Stimulated activated CD8-positive, alpha-beta memory T cell treated with anti-CD3 and anti-CD28 coated beads, Interleukin-15, amount 100 ng/mL, for 4 hours (primary cell): Measurements from ENCODE around the gene HDAC7.

Experiments used
- DNase-seq, 2 donors: peaks; one replicate each; pipeline ENCODE4 v3.0.0-alpha.2; 2020; ENCODE audit warnings: low read depth in 2 of 2

The HDAC7 gene

DNA sequence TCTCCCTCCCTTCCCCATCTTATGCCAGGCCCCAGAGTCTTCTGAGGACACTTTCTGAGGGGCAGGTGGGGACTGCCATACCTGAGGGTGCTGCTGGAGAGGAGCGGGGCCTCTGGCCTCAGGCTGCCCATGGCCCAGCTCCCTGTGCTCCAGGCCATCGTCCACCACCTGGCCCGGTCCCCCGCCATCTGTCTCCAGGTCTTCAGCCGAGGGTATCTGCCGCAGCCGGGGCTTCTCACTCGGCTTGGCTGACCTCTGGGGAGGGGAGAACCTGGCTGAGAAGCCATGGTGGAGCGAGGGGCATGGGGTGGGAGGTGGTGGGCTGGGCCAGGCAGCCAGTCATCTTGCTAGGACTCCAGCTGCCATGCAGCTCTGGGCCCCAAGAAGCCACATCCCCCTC lies 25.0 kb downstream of the HDAC7 start:
- DNase-seq = no peak

DNA sequence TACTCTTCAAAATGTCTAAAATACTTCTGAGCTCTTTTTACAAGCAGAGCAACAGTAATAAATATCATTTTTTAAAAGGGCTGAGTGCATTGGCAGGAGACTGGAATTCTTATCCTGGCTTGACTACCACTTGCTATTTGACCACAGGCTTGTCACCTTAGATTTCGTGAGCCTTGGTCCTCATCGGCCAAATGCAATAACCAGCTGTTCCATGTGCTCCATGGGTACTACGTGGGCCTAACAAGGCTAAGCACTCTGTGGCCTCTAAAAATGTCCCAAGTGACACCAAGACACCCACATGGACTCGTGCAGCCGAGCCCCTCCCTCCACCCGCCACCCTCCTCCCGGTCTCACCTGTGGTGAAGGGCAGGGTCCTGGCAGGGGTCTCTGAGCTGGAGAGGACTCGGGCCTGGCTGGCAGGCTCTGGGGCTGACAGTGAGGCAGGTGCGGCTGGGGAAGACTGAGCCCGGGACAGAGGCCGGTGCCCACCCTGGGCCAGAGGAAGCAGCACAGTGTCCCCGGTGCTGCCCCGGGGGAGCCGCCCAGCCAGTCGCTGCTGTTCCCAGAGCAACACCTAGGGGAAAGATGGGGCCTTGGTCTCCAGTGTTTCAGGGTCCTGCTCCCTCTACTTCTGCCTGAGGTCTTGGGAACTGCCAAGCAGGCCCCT lies 26.6 kb downstream of the HDAC7 start:
- no peak for DNase-seq

DNA sequence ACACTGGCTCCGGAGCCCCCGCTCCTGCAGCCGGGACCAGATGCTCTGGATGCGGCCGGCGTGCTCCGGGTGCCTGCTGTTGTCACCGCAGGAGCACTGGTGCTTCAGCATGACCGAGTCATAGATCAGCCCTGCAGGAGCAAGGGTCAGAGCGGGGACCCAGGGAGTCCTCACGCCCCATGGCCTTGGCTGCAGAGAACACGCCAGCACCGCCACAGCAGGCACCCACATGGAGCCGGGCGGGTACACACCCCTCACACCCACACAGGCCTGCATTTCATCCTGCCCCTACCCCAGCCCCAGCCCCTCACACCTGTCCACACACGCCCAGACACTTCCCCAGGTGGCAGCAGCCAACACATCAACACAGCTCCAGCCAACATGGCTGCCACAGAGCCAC lies 27.8 kb downstream of the HDAC7 start:
- DNase-seq = no peak

DNA sequence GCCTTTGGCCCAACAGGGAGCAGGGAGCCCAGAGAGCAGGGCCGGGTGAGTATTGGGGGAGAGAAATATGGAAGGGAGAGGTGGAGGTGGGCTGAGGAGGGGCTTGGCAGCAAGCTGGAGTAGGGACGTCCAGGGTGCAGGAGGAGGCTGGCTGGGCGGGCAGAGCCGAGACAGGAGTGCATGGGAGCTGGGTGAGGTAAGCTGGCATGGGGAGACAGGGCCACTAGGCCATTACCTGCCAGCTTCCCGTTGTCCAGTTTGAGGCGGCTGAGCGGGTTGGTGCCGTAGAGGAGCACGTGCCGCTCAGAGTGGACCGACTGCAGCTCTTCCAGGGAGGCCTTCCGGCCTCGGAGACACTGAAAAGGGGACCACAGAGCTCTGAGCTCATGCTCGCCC lies 28.4 kb downstream of the HDAC7 start:
- DNase-seq = no peak

DNA sequence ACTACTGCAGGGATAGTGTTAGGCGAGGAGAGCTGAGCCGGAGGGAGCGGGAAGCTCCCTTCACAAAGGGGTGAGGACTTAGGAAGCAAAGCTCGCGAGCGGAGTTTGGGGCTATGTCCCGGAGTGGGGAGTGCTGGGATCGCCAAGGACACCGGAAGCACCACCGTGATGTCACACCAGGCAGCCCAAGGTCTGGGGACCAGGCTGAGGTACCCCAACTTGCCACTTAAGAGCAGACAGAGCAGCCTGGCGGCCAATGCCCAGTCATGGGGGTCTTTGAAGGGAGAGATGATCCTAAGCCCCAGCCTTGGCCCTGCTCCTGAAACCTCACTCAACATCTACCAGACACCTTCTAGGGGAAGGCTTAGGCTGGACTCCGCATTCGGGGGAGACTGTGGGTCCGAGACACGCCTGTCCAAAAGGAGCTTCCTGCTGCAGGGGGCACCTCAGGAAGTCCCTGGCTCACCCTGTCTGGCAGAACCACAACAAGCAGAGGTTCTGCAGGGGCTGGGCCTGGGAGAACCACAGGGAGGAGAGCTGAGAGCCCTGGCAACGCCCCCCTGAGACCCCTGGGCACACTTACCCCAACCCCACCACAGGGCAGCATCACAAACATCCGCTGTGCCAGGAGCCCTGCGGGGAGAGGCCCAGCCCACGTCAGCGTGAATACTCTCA lies 28.9 kb downstream of the HDAC7 start:
- no peak for DNase-seq

DNA sequence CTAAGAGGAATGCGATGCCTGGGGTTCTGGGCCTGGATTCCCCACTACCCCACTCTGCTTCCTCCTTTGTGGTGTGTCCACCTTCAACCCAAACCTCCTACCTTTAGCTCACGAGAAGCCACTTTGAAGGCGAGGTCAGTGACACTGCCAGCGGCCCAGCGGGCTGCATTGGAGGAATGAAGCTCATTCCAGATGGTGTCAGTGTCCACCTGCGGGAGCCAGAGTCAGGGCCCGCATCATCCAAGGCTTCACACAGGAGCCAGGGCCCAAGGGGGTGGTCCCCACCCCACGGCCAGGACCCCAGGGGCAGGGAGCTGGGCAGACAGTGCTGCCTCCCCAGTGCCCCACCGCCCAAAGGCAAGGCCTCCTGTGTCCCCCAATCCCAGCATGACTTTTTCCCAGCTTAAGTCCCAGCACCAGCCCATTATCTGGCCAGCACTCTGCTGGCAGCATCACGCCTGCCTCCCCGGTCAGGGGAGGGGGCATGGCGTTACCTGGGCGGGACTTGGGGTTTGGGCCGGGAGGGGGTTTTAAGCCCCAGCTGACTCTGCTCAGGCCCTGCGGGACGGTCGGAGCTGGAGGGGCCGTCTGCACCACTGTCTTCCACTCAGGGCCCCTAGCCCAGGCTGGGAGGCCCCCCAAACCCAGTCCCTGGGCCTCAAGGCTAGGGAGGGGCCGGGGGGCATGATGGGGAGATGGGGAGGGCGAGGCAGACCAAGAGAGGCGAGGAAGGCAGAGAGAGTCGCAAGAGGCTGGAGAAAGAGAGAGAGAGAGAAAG lies 29.8 kb downstream of the HDAC7 start:
- DNase-seq = no peak

DNA sequence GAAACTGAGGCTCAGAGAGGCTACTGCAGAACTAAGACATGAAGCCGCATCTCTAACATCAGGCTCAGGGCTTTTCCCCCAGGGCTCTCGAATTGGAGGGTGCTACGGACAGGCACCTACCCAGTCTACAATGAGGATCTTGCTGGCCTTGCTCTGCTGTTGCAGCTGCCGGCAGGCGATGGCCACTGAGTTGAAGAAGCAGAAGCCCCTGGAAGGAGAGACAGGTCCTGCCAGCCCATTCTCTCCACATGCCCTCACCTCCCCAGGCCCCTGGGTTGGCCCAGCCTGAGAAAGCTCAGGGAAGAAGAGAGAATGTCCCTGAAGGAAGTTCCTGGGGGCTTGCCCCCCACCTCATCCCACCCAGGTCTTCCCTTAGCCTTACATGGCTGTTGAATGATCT lies 30.6 kb downstream of the HDAC7 start:
- no peak for DNase-seq

DNA sequence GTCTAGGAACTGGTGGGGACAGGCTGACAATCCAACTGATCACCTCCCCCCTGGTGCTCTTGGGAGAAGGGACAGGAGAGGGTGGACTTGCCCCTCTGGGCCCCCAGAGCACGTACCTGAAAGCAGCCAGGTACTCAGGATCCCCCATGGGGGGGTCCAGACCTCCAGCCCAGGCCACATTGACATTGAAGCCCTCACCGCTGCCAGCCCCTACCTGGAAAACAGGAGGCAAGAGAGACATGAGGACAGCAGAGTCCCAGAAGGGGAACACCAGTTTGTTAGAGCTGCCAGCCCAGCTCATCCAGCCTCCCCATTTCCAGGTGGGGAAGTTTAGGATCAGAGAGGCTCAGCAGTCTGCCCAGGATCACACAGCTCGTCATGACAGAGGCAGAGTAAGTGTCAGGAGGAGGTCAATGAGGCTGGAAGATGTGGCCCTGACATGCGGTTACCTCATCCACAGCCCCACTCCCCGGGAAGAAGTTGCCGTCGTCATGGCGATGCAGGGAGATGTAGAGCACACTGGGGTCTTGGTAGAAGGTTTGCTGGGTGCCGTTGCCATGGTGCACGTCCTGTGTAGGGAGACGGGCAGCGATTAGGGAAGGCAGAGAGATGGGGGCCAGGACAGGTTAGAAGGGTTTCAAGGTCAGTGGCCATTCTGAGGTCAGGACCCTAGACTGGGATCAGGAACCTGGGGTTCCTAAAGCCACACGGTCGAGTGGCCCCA lies 31.9 kb downstream of the HDAC7 start:
- DNase-seq = no peak

DNA sequence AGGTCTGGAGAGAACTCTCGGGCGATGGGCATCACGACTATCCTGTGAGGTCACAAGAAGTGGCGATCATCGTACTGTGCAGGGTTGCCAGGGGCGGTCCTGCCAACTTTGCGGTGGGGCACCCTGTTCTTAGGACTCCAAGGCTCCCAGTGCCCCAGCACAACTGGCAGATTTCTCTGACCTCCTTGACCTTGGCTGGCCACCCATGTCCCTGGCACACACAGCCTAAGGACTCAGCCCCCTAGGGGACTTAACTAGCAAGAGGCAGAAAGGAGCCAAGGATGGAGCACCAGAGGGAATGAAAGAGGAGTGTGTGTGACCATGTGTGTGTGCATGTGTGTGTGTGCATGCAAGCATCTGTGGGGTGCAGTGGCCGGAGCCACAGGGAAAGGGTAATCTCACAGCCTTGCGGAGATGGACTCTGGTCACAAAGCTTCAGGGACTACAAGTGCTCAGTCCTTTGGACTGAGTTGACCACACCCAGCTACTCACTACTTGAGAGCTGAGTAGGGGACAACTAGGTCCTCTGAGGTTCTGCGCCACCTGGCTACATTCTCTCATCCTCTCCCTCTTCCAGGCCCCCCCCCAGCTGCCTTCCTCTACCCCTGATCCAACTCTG lies 32.9 kb downstream of the HDAC7 start:
- DNase-seq = no peak

DNA sequence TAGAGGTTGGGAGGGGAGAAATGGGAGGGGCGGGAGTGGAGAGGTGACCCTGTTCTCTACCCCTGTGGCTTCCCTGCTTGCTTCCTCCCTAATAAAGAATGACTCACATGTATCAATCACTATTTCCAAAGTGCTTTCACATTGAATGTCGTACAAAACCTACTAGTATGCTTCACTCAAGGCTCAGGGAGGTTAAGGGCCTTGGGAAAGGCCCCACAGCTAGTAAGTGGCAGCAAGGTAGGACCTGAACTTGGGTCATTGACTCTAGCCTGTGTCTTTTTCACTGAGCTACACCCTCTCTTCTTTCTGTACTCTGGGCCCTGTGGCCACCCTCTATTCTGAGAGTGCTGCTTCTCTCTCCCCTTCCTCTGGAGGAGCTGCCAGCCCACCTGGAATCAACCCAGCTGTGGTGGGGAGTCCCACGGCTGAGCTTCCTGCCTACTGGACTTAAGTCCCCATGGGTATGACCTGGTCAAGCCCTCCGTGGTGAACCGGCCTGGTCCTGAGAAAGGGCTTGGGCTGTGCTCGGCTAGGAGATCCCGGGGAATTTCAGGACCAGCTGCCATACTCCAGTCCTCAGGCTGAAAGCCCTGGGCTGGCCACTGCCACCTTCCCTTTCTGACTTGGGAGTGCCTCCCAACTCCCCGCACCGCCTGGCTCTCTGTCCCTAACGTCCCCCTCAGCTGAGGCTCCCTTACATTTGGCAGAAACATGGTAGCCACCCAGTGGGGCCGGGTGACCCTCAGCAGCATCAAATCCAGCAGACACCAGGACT lies 33.6 kb downstream of the HDAC7 start:
- DNase-seq = no peak

DNA sequence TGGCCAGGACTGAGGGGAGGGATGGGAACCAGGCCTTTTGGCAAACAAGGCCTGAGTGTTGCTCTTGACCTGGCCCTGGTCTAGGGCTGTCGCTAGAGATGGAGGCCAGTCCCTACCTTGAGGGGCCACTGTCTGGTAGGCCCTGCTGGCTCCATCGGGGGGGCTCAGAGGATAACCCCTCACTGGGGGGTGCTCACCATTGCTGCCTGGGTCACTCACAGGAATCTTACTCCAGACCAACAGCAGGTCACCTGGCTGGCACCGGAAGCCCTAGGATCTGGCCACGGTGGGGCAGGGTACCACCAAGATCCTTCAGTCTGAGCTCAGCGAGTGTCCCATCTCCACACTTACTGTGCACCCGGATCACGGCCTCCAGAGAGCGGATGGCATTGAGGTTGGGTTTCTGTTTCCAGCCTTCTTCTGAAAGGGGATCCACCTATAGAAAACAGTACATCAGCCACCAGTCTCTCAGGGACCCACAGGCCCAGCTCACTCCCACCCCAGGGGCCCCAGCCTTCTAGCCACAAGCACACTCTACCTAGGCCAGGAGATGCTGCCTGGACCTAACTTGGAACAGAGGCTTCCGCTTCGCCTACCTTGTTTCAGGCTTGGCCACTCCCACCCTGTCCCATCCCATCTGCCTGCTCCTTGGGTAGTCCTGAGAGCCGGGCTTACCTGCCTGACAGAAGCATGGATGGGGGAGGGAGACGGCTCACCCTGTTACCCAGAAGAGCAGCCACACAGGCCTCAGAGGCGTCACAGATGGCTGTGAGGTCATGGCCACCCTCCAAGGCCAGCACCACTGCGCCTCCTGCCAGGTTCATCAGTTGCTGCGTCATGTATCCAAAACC lies 34.4 kb downstream of the HDAC7 start:
- DNase-seq = no peak

DNA sequence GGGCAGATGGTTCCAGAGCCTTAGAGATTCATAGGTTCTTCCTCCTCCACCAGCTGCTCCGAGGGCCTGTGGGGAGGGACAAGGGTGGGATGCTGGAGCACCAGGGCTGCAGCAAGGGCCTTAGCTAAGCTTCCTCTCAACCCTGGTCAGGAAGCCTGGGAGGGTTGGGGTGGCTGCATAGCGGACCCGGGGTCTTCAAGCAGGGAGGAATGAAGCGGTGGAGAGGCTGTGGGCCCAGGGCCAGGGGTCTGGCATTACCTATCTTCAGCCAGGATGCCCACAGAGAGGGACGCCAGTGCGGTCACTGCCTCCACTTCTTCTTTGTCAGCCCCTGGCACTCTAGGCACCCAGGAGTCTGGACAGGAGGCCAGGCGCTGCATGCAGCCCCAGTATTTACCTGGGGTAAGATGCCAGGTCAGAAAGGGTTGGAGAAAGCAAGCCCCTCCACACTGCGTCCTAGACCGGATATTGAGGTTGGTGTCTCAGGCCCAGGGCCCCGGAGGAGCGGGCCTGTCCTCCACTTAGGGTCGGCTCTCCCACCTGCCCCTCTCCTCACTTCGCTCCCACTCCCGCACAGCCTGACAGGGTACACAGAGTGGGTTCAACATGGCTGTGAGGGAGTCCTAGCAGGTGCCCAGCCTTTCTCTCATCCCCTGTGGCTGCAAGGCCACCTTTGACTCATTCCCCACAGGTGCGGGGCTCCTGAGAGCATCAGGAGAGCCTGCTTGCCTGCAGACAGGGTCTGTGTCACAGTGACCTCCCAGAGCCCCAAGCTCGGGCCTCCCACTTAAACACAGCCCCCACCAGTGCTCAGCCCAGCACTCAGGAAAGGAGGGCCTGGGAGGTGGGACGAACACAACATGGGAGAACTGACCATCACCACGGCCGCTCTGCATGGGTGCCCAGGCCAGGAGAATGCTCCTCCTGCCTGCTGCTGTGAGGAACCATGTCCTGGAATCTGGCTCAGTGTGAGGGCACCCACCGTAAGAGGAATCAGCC lies 35.6 kb downstream of the HDAC7 start:
- DNase-seq = no peak

DNA sequence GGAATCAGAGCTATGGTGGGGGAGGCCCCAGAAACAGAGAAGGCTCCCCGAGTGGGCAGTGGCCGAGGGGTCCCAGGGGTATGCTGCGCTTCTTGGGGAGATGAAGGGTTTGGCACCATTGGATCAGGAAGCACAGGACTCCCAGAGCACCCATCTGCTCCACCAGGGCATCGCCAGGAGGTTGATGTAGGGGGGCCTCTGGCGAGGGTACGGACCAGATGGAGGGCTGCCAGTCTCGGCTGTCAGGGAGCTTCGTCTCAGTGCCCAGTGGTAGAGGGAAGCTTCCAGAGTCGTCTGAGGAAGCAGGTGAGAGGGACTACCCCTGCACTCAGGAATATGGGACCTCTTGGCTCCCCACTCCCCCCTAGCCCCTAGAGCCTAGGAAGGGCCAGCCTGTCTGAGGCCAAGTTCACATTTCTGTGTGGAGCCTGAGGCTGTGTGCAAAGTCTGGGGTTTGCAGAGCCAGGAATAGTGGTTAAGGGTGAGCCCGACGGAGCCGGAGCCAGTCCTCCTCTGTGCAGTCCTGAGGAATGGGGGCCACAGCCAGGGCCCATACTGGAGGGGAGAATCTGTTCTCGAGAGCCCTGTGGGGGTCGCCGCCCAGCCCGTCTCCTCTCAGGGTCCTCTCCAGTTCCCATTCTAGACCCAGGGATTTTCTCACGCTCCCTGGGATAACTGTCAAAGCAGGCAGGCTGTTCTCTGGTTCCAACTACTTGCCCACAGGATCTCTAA lies 36.5 kb downstream of the HDAC7 start:
- no peak for DNase-seq

DNA sequence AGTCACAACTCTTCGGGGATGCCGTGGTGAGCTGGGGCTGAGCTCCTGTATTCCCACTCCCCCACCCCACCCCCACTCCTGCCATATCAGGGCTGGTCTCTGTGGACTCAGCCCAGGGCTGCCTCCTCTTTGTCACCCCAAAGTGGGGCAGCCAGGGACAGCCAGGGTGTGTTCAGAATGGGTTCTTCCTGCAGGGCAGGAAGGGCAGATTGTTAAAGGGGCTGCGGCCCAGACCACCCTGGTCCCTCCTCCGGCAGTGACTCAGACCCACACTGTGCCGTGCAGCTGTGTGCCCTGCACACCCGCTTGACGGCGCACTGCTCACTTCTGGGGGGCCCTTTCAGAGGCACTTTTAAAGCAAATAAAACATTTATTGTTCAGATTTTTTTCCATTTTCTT lies 37.3 kb downstream of the HDAC7 start:
- DNase-seq = no peak

DNA sequence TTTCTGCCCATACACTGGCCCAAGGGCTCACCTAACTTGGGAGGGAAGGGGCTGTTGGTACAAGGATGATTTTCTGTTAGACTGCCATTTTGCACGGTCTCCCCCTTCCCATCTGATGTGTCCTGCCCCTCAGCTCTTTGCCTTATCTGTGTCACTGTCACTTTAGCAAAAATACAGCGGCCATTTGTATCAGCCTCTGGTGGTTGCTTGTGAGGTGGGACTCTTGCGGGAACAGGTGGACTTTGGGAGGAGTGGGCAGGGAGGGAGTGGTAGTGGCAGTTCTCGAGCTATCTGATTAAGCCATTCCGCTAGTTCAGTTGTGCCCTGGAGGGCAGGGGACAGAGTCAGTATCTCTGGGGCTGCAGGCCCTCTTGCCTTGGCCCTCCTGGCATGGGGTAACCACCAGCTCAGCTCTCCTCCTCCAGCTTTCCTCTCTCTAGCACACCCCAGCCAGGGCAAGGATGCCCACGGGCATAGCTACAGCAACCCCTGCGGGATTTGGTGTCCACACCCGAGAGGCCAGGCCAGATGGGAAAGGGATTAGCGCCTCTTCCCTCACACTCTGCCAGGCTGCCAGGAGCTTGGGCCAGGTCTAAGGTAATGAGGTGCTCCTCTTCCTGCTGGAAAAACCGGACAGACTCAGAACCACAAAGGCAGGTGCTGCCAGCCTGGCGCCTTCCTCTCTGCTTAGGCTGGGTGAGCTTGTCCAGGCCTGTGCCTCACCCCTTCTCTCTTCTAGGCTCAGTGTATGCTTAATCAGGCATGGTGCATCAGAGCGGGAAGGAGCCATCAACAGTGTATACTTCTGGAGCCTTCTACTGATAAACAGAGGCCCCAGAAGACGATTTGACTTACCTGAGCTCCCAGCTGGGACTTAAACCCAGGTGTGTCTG lies 38.0 kb downstream of the HDAC7 start:
- no peak for DNase-seq

DNA sequence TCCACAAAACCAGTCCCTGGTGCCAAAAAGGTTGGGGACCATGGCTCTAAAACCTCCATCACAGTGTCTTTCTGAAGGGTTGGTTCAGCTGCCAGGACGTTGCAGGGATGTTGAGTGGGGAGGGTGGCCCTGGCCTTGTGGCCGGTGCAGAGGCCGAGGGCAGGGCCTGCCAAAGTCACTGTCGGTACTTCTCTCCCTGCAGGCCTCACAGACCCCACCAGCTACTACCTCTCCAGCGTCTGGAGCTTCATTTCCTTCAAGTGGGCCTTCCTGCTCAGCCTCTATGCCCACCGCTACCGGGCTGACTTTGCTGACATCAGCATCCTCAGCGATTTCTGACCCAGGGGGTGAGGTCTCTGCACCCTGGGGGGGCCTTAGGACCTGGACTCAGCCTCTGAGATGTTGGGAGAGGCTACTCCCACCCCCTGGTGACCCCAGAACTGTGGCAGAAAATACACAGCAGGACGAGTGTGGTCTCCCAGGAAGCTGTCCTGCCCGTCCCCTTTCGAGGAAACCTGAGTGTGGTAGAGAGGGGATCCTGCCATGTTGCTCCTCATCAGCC lies 39.7 kb downstream of the HDAC7 start:
- DNase-seq = no peak
